ENCODE data around the gene C1orf198. TPM values are rescaled to one million over a fixed set of nuclear protein-coding genes. Genes with fewer than 3 reads are reported as not detected.

The C1orf198 gene
- total RNA-seq, 6 experiments from 2014 or later: 72.4 to 118 (median 88.4) TPM

DNA sequence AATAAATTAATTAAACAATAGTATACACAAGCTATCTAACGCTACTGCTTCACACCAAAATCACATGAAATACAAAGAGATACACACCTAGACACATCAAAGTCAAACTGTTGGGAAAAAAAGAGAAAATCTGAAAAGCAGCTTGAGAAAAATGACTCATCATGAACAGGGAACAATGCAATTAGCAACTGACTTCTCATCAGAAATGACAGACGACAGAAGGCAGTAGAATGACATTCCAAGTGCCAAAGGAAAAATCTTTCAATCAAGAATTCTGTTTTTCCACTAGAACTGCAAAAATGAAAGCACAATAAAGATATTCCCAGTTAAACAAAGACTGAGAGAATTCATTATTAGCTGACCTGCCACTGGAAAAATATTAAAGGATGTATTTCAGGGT, 63.9 kb downstream of the C1orf198 start:
- TF ChIP-seq, protein P1, sequence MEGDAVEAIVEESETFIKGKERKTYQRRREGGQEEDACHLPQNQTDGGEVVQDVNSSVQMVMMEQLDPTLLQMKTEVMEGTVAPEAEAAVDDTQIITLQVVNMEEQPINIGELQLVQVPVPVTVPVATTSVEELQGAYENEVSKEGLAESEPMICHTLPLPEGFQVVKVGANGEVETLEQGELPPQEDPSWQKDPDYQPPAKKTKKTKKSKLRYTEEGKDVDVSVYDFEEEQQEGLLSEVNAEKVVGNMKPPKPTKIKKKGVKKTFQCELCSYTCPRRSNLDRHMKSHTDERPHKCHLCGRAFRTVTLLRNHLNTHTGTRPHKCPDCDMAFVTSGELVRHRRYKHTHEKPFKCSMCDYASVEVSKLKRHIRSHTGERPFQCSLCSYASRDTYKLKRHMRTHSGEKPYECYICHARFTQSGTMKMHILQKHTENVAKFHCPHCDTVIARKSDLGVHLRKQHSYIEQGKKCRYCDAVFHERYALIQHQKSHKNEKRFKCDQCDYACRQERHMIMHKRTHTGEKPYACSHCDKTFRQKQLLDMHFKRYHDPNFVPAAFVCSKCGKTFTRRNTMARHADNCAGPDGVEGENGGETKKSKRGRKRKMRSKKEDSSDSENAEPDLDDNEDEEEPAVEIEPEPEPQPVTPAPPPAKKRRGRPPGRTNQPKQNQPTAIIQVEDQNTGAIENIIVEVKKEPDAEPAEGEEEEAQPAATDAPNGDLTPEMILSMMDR (IDR thresholded peaks at IDR 0.05): no peak
- DNase-seq: no peak
- Mint-ChIP-seq H3K4me1 (ENCODE audit: low read depth) (peaks cover 15% of the 10 kb centered on the region), H3K9me3 (no peaks in the 10 kb centered on the region), H3K27me3 (ENCODE audit: insufficient read depth) (peaks cover 6% of the 10 kb centered on the region), H3K36me3 (ENCODE audit: low read depth) (no peaks in the 10 kb centered on the region), H3K27ac (no peak overlapping the region), H3K4me3 (no peak overlapping the region)

DNA sequence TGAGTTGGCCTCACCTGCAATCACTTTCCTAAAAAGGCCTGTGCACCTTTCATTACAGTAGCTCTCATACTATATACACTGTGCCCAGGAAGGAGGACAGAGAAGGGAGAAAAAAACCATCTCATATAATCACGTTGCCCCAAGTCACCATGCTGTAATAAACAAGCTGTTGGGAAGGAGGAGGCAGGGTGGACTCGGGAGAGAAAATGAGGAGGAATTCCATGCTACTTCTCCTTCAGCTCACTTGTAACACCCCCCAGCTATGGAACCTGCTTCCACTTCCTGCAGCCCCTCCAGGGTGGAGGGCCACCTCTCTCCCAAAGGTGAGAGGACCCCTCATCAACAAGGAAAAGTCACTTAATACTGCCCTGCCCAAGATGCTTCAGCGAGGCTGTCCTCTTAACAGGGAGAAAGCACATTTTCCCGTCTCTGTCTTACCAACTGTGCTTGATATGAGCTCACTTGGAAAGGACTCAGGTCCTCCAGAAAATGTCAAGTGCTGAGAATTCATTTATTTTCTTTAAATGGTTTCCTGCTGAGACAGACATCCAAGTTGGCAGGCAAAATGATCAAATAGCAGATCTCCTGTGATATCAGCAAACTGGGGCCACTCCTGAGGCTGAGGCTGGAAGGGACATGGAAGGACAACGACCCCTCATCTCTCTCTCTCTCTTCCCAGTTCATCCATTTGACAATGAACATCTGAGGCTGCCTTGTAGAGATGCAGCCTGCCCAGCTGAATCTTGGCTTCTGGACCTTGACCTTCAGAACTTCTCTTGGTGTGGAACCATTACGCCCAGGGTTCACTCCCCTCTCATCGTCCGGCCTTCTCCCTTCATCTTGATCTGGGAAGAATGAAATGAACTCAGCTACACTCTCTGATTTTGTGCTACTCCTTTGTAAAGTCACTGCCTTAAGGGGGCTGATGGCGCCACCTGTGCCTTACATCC, 67.2 kb downstream of the C1orf198 start:
- Mint-ChIP-seq H3K27me3 (ENCODE audit: insufficient read depth) (peaks cover 6% of the 10 kb centered on the region), H3K4me1 (ENCODE audit: low read depth) (peaks cover 4% of the 10 kb centered on the region; the same call in 1 of the 2 replicates)

DNA sequence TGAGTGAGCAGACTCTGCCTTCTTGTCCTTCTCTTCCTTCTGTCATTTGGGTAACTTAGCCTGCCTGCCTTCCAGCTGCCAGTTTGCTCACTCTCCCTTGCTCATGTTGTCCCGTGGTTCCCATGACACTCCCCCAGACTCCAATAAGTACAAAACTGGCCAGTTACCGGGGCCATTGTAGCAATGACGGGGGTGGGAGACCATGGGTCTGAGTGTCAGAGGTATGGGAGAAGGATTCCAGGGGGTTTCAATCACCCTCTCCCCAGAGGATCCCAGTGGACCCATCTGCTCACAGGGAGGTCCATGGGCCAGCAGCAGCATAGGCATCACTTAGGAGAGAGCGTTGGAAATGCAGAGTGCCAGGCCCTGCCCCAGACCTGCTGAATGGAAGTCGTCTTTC, 69.8 kb downstream of the C1orf198 start:
- H3K4me1 Mint-ChIP-seq (ENCODE audit: low read depth): no peaks in the 10 kb centered on the region
- no peaks in the 10 kb centered on the region for H3K36me3 Mint-ChIP-seq (ENCODE audit: low read depth)
- TF ChIP-seq, protein P1 (IDR thresholded peaks at IDR 0.05): no peak
- H3K9me3 Mint-ChIP-seq: no peaks in the 10 kb centered on the region
- H3K4me3 Mint-ChIP-seq: no peak overlapping the region
- H3K27me3 Mint-ChIP-seq (ENCODE audit: insufficient read depth): peaks cover 7% of the 10 kb centered on the region
- no peak for DNase-seq
- H3K27ac Mint-ChIP-seq: no peak overlapping the region

More for the DNA sequence above, 67.2 kb downstream of the C1orf198 start:
- no peaks in the 10 kb centered on the region for H3K36me3 Mint-ChIP-seq (ENCODE audit: low read depth)
- no peaks in the 10 kb centered on the region for H3K9me3 Mint-ChIP-seq
- no peak overlapping the region for H3K27ac Mint-ChIP-seq
- H3K4me3 Mint-ChIP-seq: no peak overlapping the region
- TF ChIP-seq, protein P1 (IDR thresholded peaks at IDR 0.05): no peak
- DNase-seq: no peak

DNA sequence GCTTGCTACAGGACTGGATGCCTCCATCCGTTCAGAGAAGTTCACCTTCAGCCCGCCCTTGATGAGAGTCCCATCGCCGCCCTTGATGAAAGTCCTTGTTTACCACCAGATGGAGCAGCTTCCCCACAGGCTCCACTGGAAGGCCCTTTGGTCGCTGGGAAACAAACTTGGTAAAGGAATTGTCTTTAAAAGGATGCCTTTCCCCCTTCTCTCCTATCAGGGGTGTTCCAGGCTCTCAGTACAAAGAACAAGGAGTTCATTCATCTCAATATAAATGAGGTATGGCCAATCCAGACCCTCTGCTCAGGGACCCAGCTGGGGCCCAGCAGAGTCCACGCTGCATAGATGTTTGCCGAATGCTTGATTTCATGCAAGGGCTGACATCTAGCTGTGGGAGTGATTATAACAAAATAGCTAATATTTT, 70.4 kb downstream of the C1orf198 start:
- Mint-ChIP-seq H3K27me3 (ENCODE audit: insufficient read depth) (peaks cover 8% of the 10 kb centered on the region), H3K27ac (no peak overlapping the region), H3K36me3 (ENCODE audit: low read depth) (no peaks in the 10 kb centered on the region)

DNA sequence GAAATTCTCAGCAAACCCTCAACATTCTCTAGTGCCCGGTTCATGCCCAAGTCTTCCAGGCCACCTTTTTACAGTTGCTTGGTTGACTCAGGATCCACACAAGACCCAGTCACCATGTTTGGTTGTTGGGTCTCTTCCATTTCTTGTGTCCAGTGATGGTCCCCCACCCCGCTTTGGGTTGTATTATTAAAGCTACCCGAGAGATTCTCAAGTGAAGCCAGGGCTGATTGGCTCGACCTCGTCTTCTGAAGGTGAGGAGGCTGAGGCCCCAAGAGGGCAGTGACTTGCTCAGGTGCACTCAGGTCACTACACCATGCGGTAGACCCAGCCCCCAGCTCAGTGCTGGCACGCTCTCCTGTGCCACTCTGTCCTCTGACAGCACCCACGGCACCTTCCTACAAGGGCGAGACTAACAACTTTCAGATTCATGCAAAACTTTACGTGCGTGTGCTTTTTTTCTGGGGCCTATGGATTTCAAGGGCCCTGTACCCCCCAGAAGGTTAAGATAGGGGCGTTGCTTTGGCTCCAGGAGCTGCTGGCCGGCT, 70.9 kb downstream of the C1orf198 start:
- Mint-ChIP-seq H3K27me3 (ENCODE audit: insufficient read depth) (peaks cover 11% of the 10 kb centered on the region), H3K36me3 (ENCODE audit: low read depth) (no peaks in the 10 kb centered on the region), H3K4me1 (ENCODE audit: low read depth) (no peaks in the 10 kb centered on the region), H3K9me3 (no peaks in the 10 kb centered on the region), H3K4me3 (no peak overlapping the region), H3K27ac (no peak overlapping the region)
- no peak for DNase-seq
- TF ChIP-seq, protein P1 (IDR thresholded peaks at IDR 0.05): no peak

More for the DNA sequence above, 70.4 kb downstream of the C1orf198 start:
- no peaks in the 10 kb centered on the region for H3K9me3 Mint-ChIP-seq
- peak; percentile 68 for DNase-seq
- no peak overlapping the region; the same call in 1 of the 2 replicates for H3K4me3 Mint-ChIP-seq
- H3K4me1 Mint-ChIP-seq (ENCODE audit: low read depth): no peaks in the 10 kb centered on the region
- TF ChIP-seq, protein P1 (IDR thresholded peaks at IDR 0.05): peak; percentile 85
